Vagina (tissue), 2 donors: Measurements from ENCODE around the gene EXOC5.

Source experiments
- POLR2A ChIP-seq, 2 donors: fragments of 450-650 bp; IDR thresholded peaks; one replicate each; pipeline ENCODE4 v1.6.1; 2017; ENCODE audit warnings: antibody characterized with exemption in 2 of 2, mild to moderate bottlenecking in 2 of 2, moderate library complexity in 2 of 2
- POLR2AphosphoS5 ChIP-seq, 2 donors: sonication (generic); formaldehyde crosslinking; IDR thresholded peaks; one replicate each; pipeline ENCODE4 v1.9.0; 2017; ENCODE audit warnings: antibody characterized with exemption in 2 of 2, mild to moderate bottlenecking in 2 of 2, low read depth in 1 of 2; ENCODE audit not compliant: insufficient read depth in 1 of 2
- TF ChIP-seq, protein P1 (sequence below), 3 experiments: fragments of 450-650 bp in 2 of 3; fragments of 200-600 bp in 1 of 3; sonication (generic) in 1 of 3; IDR thresholded peaks; one replicate each; pipeline ENCODE4 v1.5.1; 2017 to 2019; ENCODE audit warnings: antibody characterized with exemption in 3 of 3, mild to moderate bottlenecking in 2 of 3, moderate library complexity in 2 of 3

DNA sequence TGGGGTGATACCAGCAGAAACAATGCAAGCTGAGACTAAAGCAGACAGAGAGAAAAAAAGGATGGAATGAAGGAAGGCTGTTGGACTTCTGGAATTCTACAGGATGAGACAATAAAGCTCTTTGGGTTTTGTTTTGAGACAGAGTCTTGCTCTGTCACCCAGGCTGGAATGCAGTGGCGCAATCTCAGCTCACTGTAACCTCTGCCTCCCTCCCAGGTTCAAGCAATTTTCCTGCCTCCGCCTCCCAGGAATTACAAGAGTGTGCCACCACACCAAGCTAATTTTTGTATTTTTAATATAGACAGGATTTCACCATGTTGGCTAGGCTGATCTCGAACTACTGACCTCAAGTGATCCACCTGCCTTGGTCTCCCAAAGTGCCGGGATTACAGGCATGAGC is 115.4 kb downstream of the EXOC5 start:
- no peak for TF ChIP-seq POLR2A (IDR thresholded peaks at IDR 0.05)
- TF ChIP-seq, protein P1, sequence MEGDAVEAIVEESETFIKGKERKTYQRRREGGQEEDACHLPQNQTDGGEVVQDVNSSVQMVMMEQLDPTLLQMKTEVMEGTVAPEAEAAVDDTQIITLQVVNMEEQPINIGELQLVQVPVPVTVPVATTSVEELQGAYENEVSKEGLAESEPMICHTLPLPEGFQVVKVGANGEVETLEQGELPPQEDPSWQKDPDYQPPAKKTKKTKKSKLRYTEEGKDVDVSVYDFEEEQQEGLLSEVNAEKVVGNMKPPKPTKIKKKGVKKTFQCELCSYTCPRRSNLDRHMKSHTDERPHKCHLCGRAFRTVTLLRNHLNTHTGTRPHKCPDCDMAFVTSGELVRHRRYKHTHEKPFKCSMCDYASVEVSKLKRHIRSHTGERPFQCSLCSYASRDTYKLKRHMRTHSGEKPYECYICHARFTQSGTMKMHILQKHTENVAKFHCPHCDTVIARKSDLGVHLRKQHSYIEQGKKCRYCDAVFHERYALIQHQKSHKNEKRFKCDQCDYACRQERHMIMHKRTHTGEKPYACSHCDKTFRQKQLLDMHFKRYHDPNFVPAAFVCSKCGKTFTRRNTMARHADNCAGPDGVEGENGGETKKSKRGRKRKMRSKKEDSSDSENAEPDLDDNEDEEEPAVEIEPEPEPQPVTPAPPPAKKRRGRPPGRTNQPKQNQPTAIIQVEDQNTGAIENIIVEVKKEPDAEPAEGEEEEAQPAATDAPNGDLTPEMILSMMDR (IDR thresholded peaks at IDR 0.05) = no peak
- TF ChIP-seq POLR2AphosphoS5 (IDR thresholded peaks at IDR 0.05; ENCODE audit: insufficient read depth in 1 of 2, low read depth in 1 of 2) = no peak
